HUDEP-2 (cell line): Measurements from ENCODE around the gene WDFY4.

Source experiments
- DNase-seq, 76 experiments: peaks; one replicate each; lab custom pipeline; 2025; ENCODE audit not compliant: unreplicated experiment in 76 of 76; lab: John Stamatoyannopoulos, UW

The WDFY4 gene

DNA sequence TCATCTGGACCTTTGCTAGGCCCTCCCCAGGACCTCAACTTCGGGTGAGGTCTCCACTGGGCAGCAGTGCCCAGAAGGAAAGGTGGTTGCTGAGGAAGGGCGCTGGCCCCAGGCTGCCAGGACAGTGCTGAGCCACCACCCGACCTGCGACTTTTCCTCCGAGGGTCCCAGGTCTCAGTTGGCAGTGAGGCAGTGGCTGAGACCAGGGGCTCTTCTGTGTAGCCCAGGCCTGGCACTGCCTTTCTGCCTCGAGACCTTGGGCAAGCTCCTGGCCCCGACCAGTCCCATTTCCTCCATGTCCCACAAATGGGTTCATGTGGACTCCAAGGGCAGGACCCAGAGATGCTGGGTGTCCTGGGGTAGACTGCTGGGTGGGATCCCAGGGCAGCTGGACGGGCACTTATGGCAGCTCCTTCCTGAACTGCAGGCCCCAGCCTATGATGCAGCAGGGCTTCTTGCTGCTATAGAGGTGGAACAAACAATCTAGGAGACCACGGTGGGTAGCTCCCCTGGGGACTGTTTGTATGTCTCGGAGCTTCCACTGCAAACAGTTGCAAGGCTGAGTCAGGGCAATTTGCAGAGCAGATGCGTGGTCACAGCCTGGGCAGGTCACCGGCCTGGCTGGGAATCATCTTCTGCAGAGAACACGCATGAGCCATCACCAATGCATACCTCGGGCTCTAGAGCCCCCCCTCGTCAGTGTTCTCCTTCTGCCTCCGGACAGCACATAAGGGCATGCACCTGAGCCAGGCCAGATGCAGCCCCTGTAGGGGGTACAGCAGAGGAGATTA is 272.9 kb downstream of the WDFY4 start:
- DNase-seq: no peak

DNA sequence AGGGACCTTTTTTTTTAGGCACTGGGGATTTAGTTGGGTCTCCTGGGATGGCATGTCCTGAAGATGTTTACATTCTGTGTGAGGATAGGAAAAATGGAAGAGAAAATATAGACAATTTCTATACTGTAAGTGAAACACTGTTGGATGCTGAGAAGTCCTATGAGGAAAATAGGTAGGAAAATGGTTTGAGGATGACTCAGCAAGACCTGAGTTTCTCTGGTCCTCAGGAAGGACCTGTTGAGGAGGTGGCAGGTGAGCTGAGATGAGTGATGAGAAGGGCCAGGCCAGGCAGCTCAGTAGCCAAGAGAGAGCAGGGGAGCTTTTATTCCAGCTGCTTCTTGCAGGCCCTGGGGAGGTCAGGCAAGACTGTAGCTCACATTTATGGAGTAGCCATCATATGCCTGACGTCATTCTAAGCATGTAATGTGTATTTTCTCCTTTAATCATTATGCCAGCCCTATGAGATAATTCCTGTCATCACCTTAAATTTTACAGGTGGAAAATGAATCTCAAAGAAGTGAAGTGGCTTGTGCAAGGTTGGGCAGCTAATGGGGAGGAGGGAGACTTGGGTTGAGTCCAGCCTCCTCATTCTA is 274.0 kb downstream of the WDFY4 start:
- no peak for DNase-seq

DNA sequence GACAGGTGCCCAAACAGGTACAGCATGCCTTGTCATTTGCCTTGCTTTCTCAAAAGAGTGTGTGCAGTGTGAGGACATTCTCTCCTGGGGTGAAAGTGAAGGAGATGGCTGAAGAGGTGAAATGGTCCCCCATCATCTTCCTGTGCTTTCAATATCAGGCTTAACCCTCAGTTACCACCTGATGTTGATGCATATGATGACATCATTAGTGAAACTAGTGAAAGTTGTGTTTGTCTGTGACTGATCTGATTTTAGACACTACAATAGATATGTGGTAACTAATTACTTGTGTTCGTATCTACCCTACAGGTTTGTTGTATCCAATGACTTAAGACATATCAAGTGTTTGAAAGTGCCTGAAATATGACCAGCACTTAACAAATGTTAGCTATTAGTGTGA is 279.4 kb downstream of the WDFY4 start:
- DNase-seq: no peak

DNA sequence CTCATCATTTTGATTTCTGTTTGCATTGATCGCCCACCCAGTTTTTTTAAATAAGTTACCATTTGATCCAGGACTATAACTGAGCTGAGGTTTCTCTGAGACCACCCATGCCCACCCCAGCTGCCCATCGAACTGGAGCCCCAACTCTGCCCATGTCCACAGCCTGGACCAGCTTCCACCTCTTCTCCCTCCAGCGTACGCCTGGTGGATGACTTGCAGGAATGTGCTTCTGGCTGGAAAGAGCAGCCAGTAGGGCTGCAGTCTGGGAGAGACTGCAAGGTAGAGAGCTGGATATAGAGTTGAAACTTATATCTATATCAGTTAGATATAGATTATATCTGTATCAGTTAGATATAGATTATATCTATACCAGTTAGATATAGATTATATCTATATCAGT is 280.8 kb downstream of the WDFY4 start:
- DNase-seq: no peak

DNA sequence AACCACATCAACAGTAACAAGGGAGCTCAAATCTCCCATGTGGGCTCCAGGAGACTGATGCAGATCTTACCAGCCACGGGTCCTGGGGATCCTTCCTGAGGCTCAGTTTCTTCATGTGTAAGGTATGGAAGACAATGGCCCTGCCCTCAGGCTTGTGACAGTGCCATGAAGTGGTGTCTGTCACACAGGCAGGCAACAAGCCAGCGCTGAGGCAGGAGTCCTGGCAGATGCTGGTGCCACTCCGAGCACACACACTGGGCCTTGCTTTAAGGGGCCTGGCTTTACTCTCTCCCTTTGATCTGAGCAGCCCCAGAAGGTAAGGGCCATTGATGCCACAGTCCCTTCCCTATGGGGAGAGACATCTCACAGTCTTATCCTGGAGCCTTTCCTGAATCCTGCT is 283.4 kb downstream of the WDFY4 start:
- no peak for DNase-seq

DNA sequence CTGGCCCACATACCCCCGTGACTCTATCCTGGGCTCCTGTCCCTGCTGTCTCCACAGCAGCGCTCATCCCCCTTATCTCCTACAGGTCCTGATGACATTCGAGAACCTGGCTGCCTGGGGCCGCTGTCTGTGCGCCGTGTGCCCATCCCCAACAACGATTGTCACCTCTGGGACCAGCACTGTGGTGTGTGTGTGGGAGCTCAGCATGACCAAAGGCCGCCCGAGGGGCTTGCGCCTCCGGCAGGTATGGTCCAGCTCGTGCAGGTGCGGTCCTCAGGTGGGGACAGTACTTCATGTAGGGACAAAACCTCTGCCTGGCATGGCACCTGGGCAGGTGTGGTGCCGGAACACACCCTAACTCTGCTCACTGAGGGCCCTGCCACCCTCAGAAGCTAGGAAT is 285.4 kb downstream of the WDFY4 start:
- no peak for DNase-seq

DNA sequence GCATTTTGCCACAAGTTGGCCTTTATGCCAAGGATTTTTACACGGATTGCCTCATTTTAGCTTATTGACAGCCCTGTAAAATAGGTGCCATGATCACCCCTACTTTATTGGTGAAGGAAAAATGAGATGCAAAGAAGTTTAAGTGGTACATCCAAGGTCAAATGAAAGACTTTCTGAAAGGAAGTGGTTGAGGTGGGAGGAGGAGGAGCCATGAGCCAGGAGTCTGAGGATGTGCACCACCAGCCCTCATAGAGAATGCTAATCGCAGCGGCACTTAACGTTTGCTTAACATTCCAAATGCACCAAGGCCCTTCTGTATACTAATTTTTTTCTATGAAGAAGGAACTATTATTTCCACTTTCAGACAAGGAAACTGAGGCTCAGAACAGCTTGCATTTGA is 286.0 kb downstream of the WDFY4 start:
- no peak for DNase-seq

DNA sequence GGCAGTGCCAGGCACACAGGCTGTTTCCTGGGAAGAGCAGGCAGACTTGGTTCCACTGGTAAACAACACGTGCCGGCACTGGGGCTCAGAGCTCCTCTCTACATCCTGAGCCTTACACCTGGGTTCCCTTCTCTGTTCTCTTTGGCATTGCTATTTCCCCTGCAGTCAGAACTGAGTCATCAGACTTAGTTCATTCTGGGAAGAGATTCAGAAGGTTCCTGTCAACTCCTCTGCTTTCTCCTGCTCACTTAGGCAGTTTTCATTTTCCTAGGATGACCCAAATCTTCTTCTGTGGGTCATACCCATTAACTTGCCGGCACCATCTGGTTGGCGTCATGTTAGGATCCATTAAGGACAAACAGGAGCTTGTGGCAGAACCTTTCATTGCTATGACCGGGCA is 288.4 kb downstream of the WDFY4 start:
- no peak for DNase-seq

DNA sequence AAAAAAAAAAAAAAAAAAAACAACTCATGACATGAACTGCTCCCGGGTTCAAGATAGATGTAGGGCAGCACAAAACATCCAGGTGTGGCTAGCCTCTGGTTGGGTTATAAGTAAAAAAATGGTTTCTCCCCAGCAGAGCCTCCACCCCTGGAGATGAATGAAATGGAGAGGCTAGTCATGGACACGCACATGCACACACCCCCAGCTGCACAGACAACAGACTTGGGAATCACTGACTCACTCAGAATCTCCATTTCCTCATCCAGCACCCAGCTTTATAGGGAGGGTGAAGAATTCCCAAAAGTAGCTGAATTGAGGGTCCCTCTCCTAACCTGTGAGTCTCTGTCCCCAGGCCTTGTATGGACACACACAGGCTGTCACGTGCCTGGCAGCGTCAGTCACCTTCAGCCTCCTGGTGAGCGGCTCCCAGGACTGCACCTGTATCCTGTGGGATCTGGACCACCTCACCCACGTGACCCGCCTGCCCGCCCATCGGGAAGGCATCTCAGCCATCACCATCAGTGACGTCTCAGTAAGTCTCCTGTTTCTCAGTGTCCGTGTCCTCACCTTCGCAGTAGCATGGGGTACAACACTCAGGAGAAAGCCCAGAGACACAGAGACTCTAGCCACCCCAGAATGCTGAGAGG is 290.0 kb downstream of the WDFY4 start:
- DNase-seq: no peak

DNA sequence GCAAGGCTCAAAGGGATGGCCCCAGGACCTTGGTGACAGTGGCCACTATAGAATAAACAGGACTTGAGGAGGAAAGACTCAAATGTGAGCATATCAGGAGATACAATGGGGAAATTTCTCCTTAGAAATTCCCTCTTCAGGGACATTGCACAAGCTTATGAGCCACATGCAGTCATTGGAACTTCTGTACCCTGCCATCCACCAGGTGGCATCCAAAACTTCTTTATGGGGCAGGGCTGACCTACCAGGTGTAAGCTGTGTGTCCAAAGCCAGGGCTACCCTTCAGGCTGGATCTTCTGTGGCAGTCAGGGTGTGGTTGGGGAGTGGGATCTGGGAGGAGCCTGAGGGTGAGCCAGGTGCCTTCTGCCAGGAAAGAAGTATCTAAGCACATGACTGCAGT is 291.5 kb downstream of the WDFY4 start:
- DNase-seq: peak in 2 of 76 experiments; percentile 6 to 17

DNA sequence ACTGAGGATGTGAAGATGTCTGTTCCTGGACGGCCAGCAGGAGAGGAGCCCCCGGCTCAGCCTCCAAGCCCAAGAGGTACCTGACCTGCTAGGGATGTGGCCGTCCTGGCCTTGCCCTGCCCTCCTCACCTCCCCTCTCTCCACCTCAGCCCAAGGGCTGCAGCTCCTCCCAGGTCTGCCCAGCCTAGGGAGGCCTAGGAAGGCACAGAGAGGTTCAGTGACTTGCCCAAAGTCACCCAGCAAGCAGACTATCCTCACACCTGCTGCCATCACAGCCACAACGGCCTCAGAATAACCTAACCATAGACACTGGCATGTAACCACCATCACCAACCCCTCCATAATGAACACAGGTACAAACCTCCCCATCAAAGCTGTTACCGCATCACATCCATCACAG is 293.6 kb downstream of the WDFY4 start:
- no peak for DNase-seq

DNA sequence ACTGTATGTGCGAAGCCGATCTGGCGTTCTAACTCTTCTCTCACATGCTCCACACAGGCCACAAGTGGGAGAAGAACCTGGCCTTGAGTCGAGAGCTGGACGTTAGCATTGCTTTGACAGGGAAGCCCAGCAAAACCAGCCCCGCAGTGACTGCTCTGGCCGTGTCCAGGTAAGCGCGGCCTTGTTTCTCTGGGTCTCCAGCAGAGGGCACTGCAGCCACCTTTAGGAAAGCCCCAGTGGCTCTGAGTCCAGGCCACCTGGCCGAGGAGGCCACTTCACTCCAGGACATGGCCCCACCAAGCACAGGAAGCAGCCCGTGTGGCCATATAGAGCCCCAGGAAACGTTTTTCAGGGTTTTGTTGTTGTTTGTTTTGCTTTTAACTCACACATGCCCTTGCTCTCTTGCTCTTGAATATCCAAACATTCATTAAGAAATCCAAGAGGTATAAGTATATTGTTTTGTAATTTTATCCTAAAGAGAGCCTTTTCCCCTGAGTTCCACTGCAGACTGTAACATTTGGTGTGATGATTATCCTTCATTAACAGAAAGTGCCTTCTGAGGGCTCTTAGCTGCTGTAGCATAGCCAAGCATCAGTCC is 296.7 kb downstream of the WDFY4 start:
- DNase-seq: peak in 35 of 76 experiments; percentile 1 to 51 (median 17)

DNA sequence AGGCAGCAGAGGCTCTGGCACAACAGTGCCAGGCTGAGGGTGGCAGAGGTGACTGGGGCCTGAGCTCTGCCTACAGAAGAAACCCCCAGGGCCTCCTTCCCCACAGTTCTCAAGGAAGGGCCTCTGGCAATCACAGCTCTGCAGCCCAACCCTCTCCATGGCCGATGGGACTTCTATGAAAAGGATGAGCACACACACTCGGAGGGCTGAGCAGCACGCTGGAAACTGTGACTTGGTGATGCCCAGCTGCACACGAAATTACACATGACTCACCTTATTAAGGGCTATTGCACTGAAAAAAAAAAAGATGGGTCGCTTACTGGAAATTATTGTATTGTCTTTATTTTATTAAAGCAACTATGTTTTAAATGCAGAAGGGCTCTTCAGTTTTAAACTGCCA is 297.9 kb downstream of the WDFY4 start:
- no peak for DNase-seq

DNA sequence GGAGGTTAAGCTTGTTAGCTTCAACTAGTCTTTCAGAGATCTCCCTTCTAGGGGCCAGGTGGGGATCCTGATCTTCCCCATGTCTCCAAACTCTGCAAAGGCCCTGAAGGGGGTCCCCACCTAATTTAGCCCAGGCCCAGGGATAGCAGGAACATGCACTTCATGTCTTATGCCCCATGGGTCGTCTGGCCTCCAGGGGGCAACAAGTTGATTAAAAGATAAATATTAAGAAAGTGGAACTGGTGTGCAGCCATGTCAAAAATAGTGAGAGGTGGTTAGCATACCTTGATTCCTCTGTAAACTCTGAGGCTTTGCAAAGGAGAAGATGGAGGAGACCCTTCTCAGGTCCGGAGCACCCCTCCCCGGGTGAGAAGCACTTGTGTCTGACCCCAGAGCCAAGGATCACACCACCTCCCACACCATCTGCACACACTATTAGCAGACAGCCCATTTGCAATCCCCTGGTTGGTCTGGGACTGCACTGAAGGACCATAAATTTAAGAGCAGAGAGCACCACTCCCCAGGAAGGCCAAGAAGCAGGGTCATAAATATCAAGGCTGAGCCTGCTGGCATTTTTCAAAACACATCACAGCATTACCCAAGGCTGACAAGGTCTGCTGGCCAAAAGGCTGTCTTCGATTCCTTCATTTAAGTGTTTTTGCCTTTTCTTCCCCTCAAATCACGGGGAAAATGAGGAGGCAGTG is 299.1 kb downstream of the WDFY4 start:
- no peak for DNase-seq

DNA sequence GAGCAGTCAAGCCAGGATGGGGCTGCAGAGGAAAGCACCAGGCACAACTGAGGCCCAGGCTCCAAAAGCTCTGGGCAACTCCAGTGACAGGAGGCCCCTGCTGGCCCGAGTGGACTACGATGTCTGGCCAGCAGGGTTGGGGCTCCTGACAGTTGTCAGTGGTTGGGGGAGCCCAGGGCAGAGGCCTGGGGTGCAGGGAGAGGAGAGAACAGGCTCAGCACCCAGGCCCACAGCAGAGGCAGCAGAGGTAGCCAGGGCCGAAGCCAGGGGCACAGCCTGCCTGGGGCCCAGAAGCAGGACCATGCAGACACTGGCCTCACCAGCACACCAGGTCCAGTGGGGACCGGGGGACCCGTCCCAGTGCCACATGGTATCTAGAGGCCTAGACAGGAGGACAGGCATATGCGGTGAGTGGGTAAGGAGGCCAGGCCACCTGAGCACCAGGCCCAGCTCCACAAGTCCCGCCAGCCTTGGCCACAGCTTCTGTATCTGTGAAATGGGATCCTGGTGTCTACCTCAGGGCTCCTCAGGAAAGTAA is 301.0 kb downstream of the WDFY4 start:
- no peak for DNase-seq

DNA sequence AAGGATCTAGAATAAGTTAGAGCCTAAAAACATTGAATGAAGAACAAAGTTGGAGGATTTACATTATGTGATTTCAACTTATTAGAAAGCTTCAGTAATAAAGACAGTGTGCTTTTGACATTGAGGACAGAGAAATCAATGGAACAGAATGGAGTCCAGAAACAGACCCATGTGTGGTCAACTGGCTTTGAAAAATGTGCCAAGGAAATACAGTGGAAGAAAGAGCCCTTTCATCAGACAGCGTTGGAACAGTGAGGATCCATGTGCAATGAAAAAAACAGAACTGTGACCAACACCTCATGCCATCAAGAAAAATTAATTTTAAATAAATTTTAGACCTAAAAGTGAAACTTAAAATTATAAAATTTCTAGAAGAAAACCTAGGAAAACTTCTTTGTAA is 305.6 kb downstream of the WDFY4 start:
- DNase-seq: no peak

DNA sequence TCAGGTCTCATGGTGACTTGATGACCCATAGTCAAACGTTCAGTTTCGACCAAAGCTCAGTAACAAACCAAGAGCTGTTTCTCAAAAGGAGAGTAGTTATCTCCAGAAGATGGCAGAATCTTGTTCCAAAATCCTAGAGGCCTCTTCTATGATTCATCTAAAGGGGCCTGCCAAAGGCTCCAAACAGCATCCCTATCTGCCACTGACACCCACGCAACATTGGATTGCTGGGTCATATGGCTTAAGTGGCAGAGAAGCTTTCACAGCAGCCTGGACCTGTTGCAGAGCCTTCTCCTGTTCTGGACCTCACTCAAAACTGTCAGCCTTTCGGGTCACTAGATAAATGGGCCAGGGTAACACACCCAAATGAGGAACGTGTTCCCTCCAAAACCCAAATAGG is 309.0 kb downstream of the WDFY4 start:
- no peak for DNase-seq

DNA sequence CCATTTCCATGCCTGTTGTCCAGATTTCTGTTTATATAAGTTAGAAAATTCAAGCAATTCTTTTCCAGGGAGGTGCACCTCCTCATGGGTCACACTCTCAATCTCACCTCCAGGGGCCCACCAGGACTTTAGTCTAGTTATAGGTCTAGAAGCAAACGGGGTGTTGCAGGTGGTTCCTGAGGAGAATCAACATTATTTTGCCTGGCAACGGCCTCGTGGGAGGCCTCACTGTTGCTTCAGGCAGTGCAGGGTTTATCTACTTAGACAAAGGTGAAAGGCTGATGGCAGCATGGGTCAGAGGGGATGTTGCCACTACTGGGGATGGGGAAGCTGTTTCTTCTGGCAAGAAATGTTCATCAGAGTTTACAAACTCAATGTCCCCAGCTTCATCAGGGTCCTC is 311.7 kb downstream of the WDFY4 start:
- no peak for DNase-seq

DNA sequence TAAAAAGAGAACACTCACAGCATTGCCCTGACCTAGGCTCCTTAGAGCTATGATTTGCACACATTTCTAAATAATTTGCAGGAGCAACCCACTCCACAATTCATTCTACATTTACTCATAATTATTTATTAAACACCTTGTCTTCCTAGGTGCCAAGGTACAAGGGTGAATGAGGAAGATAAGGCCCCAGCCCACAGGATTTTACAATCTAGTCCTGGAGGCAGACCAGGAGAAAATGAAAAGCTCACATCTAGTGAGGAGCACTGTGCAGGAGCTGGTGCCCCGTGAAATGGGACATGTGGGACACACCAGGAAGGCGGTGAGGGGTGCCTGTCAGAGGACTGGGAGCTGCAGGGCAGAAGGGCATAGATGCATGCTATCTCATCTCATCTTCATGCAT is 314.7 kb downstream of the WDFY4 start:
- DNase-seq: no peak

DNA sequence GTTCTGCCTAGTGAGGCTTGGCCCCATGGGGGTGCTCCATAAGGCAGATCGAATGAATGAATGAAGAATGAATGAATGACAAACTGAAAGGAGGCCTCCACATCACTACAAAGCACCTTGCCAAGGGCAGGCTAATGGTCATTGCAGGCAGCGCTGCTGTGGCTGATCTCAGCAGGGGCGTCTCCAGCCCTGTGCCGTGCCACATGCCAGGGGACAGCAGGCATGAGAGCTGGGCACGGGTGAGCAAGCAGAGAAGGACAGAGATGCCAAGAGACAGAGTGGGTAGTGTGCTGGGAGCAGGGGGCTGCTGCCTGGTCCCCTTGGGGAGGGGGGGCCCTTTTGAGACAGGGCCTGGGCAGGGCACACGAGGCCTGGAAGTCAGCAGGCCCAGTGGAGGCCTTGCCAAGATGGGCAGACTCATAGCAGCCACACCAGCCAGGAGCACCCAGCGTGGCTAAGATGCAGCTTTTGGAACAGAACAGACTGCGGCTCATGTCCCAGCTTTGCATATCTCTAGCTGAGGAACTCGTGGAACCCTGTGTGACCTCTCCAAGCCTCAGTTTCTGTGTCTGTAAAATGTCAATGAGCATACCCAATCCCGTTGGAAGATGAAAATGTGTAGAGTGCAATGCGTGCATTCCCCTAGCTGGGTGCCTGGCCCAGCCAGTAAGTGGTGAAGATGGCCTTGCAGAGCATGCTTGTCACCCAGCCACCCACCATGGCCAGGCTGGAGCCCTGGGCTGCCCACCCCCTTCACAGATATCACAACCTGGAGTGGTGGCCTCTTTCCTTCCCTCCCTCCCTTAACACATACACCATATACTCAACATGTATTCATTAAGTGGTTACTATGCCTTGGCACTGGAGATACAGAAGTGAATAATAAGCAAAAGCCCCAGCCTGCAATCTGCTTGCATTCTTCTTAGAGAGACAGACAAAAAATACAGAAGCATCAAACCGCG is 316.0 kb downstream of the WDFY4 start:
- no peak for DNase-seq
